Smooth muscle cell (in vitro differentiated cells): ENCODE measurements around the gene GRIN3A. TPM values are rescaled to one million over a fixed set of nuclear protein-coding genes. Genes with fewer than 3 reads are reported as not detected.

Source experiments
- DNase-seq: peaks from one replicate; lab custom pipeline; 2025; ENCODE audit not compliant: unreplicated experiment; lab: John Stamatoyannopoulos, UW
- H2AFZ ChIP-seq: fragments of 200-600 bp; sonication (generic); 2 replicates; pipeline ENCODE4 v1.6.0; 2016; ENCODE audit warnings: antibody characterized with exemption, low read depth, mild to moderate bottlenecking
- H3F3A ChIP-seq: fragments of 200-600 bp; sonication (generic); 2 replicates; pipeline ENCODE4 v1.6.0; 2017; ENCODE audit warnings: antibody characterized with exemption, low read depth
- H3K27ac ChIP-seq: fragments of 200-600 bp; sonication (generic); 2 replicates; pipeline ENCODE4 v1.5.1; 2016; ENCODE audit warnings: low read depth, mild to moderate bottlenecking
- H3K27me3 ChIP-seq: fragments of 200-600 bp; sonication (generic); 2 replicates; pipeline ENCODE4 v1.6.1; 2016; ENCODE audit warnings: low read depth, mild to moderate bottlenecking
- H3K36me3 ChIP-seq: fragments of 200-600 bp; sonication (generic); 2 replicates; pipeline ENCODE4 v1.5.1; 2016; ENCODE audit warnings: low read depth
- H3K4me1 ChIP-seq: fragments of 200-600 bp; sonication (generic); 2 replicates; pipeline ENCODE4 v1.5.1; 2016; ENCODE audit warnings: low read depth
- H3K4me2 ChIP-seq: fragments of 200-600 bp; sonication (generic); 2 replicates; pipeline ENCODE4 v1.6.0; 2016; ENCODE audit warnings: mild to moderate bottlenecking
- H3K4me3 ChIP-seq: fragments of 200-600 bp; sonication (generic); 2 replicates; pipeline ENCODE4 v1.5.1; 2016; ENCODE audit warnings: mild to moderate bottlenecking
- H3K79me2 ChIP-seq: fragments of 200-600 bp; sonication (generic); 2 replicates; pipeline ENCODE4 v1.6.0; 2016; ENCODE audit warnings: low read depth, mild to moderate bottlenecking
- H3K9ac ChIP-seq: fragments of 200-600 bp; sonication (generic); 2 replicates; pipeline ENCODE4 v1.6.0; 2016; ENCODE audit warnings: low read depth
- H3K9me3 ChIP-seq: fragments of 200-600 bp; sonication (generic); replicated peaks from 2 replicates; pipeline ENCODE4 v1.5.1; 2016; ENCODE audit warnings: low read depth
- H4K20me1 ChIP-seq: fragments of 200-600 bp; sonication (generic); 2 replicates; pipeline ENCODE4 v1.6.0; 2016; ENCODE audit warnings: low read depth
- CTCF ChIP-seq: fragments of 200-600 bp; sonication (generic); IDR thresholded peaks from 2 replicates; pipeline ENCODE4 v1.5.1; 2017; ENCODE audit warnings: borderline replicate concordance, mild to moderate bottlenecking, antibody characterized with exemption; ENCODE audit not compliant: insufficient read depth, poor library complexity, severe bottlenecking
- WGBS: methylation state at CpG from one replicate; pipeline ENCODE4 v1.1.7; 2016; ENCODE audit warnings: low lambda C conversion rate; 5-methylcytosine and 5-hydroxymethylcytosine counted together
- polyA plus RNA-seq: library from polyadenylated mRNA; unstranded; fragments of >200 nt; fragmentation: Nextera tagmentation; extraction: Ambion mirVana; gene quantifications from 2 replicates; pipeline ENCODE4 v1.2.1, GENCODE V29; 2016
- total RNA-seq: library from RNA; depleted of rRNA; stranded (reverse); fragments of >200 nt; gene quantifications from 2 replicates; pipeline ENCODE4 v1.2.3, GENCODE V29; 2014

The GRIN3A gene
- total and polyA plus RNA-seq, 2 experiments from 2014 or later, result 0.07 TPM; not detected in 1

GRCh38 chr9:101684665-101685064, 53.8 kb downstream of the GRIN3A start:
- no peaks in the 10 kb centered on the region for H3K27me3 ChIP-seq
- TF ChIP-seq CTCF, result no peak
- 74% methylated on average over 2 of the region's 2 CpGs for WGBS
- no peak for DNase-seq
- no peak overlapping the region for H2AFZ ChIP-seq
- no peaks in the 10 kb centered on the region for H3K9me3 ChIP-seq
- H3K27ac ChIP-seq, result no peak overlapping the region
- no peak overlapping the region for H3K9ac ChIP-seq
- H3K79me2 ChIP-seq, result no peaks in the 10 kb centered on the region
- H3F3A ChIP-seq, result no peaks in the 10 kb centered on the region
- no peaks in the 10 kb centered on the region for H3K4me1 ChIP-seq
- no peak overlapping the region for H3K4me3 ChIP-seq
- H4K20me1 ChIP-seq, result no peaks in the 10 kb centered on the region
- H3K4me2 ChIP-seq, result no peak overlapping the region
- no peaks in the 10 kb centered on the region for H3K36me3 ChIP-seq

- no peak overlapping the region for H3K9ac ChIP-seq
- no peaks in the 10 kb centered on the region for H3K4me1 ChIP-seq
- no peak overlapping the region for H3K27ac ChIP-seq
- TF ChIP-seq CTCF, result no peak
- WGBS, result 87% methylated on average over 2 of the region's 2 CpGs
- H3K27me3 ChIP-seq, result no peaks in the 10 kb centered on the region
- H3K36me3 ChIP-seq, result no peaks in the 10 kb centered on the region
- no peak overlapping the region for H3K4me2 ChIP-seq
- no peaks in the 10 kb centered on the region for H3K9me3 ChIP-seq
- DNase-seq, result no peak
- H3F3A ChIP-seq, result no peaks in the 10 kb centered on the region
- no peak overlapping the region for H2AFZ ChIP-seq
- H3K4me3 ChIP-seq, result no peak overlapping the region
- H4K20me1 ChIP-seq, result no peaks in the 10 kb centered on the region
- no peaks in the 10 kb centered on the region for H3K79me2 ChIP-seq
Measured at GRCh38 chr9:101683236-101683635, 55.2 kb downstream of the GRIN3A start.

- H3K4me1 ChIP-seq, result no peaks in the 10 kb centered on the region
- no peak overlapping the region for H3K27ac ChIP-seq
- TF ChIP-seq CTCF, result no peak
- H3K36me3 ChIP-seq, result no peaks in the 10 kb centered on the region
- no peaks in the 10 kb centered on the region for H4K20me1 ChIP-seq
- no peaks in the 10 kb centered on the region for H3K79me2 ChIP-seq
- no peaks in the 10 kb centered on the region for H3F3A ChIP-seq
- H3K4me3 ChIP-seq, result no peak overlapping the region
- no peaks in the 10 kb centered on the region for H3K9me3 ChIP-seq
- H3K4me2 ChIP-seq, result no peak overlapping the region
- no peak overlapping the region for H3K9ac ChIP-seq
- no peak for DNase-seq
- no peaks in the 10 kb centered on the region for H3K27me3 ChIP-seq
- no peak overlapping the region for H2AFZ ChIP-seq
Measured at GRCh38 chr9:101677861-101678260, 60.6 kb downstream of the GRIN3A start.

- Histone ChIP-seq H3K4me3 (no peak overlapping the region), H3K9me3 (no peaks in the 10 kb centered on the region), H3K27ac (no peak overlapping the region), H3K4me2 (no peak overlapping the region), H4K20me1 (no peaks in the 10 kb centered on the region), H3K36me3 (no peaks in the 10 kb centered on the region), H3F3A (no peaks in the 10 kb centered on the region), H3K4me1 (no peaks in the 10 kb centered on the region), H2AFZ (no peak overlapping the region), H3K9ac (no peak overlapping the region), H3K27me3 (no peaks in the 10 kb centered on the region), H3K79me2 (no peaks in the 10 kb centered on the region)
- TF ChIP-seq CTCF, result no peak
- 43% methylated on average over 1 of the region's 1 CpG for WGBS
- no peak for DNase-seq
Measured at GRCh38 chr9:101675341-101675740, 63.1 kb downstream of the GRIN3A start.
